Activated naive CD4-positive, alpha-beta T cell treated with anti-CD3 and anti-CD28 coated beads, Interleukin-2, amount 50 U/mL, for 72 hours (primary cell): ENCODE data around the gene HMG20B. TPM values are rescaled to one million over a fixed set of nuclear protein-coding genes. Genes with fewer than 3 reads are reported as not detected.
"Not testable (repeated sequence)": the region's sequence is repeated elsewhere in the genome, so short reads cannot be mapped to it uniquely, and the experiment has no call there.

Source experiments
- ATAC-seq, 2 donors: fragments of 150-1000 bp; cut with Tn5 transposase; 2 replicates each; pipeline ENCODE4 v1.10.0; 2021; ENCODE audit warnings: mild to moderate bottlenecking in 2 of 2, moderate library complexity in 2 of 2
- DNase-seq, 2 donors: peaks; one replicate each; pipeline ENCODE4 v3.0.0; 2021 to 2022; ENCODE audit warnings: low spot score in 2 of 2
- H3K27ac Mint-ChIP-seq, 2 donors: one replicate each; pipeline ENCODE4 v1.8.0; 2022; ENCODE audit warnings: mild to moderate bottlenecking in 2 of 2, mixed read lengths in 2 of 2
- H3K36me3 Mint-ChIP-seq, 2 donors: one replicate each; pipeline ENCODE4 v1.8.0; 2022; ENCODE audit warnings: mixed read lengths in 2 of 2
- H3K9me3 Mint-ChIP-seq, 2 donors: one replicate each; pipeline ENCODE4 v1.8.0; 2022; ENCODE audit warnings: mixed read lengths in 2 of 2
- total RNA-seq, 2 donors: library from RNA; stranded (reverse); gene quantifications; one replicate each; pipeline ENCODE4 v1.2.3, GENCODE V29; 2022

Gene HMG20B
- total RNA-seq, 2 donors from 2014 or later, result 66.2 to 86.9 TPM

DNA sequence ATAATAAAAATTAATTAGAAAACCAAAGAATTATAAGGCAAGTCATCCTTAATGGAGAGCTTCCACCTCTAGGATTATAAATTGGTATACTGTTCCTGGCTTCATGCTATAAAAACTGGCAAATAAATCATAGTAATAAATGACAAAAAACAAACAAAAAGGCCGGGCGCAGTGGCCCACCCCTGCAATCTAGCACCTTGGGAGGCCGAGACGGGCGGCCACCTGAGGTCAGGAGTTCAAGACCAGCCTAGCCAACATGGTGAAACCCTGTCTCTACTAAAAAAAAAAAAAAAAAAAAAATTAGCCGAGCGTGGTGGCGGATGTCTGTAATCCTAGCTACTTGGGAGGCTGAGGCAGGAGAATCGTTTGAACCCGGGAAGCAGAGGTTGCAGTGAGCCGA lies 2.7 kb upstream of the HMG20B start:
- H3K27ac Mint-ChIP-seq, H3K9me3 Mint-ChIP-seq, ATAC-seq, DNase-seq, H3K36me3 Mint-ChIP-seq: not testable (repeated sequence)

DNA sequence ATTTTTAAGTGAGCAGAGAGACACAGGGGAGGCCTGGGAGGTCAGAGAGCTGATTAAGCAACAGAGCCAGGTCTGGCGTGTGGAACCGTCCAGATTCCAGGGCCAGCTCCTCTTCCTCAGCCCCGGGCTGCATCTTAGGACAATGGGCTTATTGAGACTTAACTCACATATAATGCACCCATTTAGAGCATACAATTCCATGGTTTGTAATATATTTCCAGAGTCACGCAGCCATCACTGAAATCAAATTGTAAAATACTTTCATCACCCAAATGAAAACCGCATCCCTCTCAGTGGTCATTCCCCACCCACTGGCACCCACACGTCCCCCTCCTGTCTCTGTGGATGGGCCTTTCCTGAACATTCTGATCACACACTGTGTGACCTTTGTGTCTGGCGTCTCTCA lies 2.1 kb upstream of the HMG20B start:
- no peak overlapping the region for H3K27ac Mint-ChIP-seq
- ATAC-seq, result no peak
- no peaks in the 10 kb centered on the region for H3K9me3 Mint-ChIP-seq

DNA sequence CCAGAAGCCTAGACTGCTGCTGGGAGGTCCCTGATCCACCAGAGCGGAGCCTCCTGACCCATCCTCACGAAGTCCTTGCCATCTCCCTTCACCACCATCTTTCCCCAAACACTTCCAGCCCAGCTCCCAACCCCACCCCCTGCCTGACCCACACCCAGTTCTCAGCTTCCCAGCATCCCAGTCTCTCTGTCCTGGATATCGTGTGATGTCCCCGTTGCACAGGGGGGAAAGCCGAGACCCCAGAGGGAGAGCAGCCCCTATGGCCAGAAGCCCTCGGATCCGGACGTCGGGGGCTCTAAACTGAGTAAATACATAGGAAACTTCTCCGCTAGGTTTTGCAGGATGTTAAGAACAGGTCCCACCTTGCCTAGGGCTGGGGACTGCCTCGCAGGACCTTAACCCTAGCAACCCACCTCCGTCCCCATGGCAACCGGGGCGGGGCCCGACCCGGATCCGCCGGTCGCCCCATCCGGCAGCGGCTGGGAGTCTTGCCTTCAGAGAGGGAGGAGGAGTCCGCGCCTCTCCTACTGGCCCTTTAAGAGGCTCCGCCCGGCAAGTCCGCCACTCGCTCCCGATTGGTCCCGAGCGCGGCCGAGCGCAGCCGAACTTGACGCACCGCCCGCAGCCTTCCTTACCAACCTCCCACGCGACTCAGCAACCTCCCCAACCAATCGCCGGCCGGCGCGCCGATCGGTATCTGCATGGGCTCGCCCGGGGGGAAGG lies 451 bp upstream of the HMG20B start:
- ATAC-seq (peak; percentile 93 to 96), DNase-seq (peak; percentile 98 to 100)
- Mint-ChIP-seq H3K27ac (peak overlapping the region; percentile 66 to 74), H3K9me3 (no peaks in the 10 kb centered on the region), H3K36me3 (peaks cover 0 to 10% of the 10 kb centered on the region in 2 donors)

More for the DNA sequence above, 2.1 kb upstream of the HMG20B start:
- peaks cover 0 to 10% of the 10 kb centered on the region in 2 donors for H3K36me3 Mint-ChIP-seq
- DNase-seq, result no peak

DNA sequence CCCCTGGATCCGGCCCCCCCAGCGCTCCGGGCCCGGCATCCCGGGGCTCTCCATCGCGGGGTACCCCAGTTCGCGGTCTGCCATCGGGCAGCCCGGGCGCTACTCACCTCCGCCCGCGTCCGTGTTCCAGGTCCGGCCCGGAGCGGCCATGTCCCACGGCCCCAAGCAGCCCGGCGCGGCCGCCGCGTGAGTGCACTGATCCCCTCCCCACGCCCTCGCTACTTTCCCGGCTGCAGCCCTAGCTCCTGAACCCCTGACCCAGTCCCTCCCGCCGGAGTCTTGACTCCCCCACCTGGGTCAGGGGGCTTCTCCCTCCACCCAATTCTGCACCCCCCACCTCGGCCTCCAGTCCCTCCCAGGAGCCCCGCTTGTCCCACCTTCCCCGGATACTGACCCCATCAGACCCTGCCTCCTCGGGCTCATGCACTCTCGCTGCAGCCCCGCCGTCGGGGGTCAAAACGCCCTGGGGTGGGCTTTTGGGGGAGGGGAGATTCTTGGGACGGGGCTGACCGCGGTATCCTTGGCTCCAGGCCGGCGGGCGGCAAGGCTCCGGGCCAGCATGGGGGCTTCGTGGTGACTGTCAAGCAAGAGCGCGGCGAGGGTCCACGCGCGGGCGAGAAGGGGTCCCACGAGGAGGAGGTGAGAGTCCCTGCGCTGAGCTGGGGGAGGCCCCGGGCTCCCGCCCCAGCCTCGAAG lies 566 bp downstream of the HMG20B start:
- DNase-seq, result peak in 1 of 2 donors; percentile 48
- ATAC-seq, result peak; percentile 9
- H3K36me3 Mint-ChIP-seq, result peaks cover 0 to 10% of the 10 kb centered on the region in 2 donors
- H3K27ac Mint-ChIP-seq, result peak overlapping the region in 1 of 2 donors; percentile 66
- H3K9me3 Mint-ChIP-seq, result no peaks in the 10 kb centered on the region

DNA sequence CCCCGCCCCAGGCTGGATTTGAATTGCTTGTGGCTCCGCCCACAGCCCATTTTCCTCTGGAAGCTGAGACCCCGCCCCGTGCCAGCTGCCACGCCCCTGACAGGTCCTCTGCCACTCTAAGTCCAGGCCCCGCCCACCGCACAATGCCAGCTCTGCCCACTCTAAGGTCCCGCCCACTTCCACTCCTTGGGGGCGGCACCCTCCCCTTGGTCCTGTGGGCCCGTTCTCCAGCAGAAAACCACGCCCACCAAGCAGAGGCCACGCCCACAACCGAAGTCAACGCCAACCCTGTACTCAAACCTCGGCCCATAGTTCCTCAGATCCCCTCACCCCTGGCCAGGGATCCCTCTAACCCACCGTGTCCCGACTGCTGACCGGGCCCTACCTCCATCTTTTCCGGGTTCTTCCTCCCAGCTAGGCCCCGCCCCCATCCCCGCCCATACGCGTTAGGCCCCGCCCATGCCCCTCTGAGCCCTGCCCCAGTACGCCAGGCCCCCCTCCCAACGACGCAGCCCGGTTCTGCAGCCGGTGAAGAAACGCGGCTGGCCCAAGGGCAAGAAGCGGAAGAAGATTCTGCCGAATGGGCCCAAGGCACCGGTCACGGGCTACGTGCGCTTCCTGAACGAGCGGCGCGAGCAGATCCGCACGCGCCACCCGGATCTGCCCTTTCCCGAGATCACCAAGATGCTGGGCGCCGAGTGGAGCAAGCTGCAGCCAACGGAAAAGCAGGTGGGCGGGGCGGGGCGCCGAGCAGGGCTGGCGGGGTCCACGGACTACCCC lies 1.3 kb downstream of the HMG20B start:
- DNase-seq (peak; percentile 87 to 96), ATAC-seq (peak; percentile 4 to 47)
- no peaks in the 10 kb centered on the region for H3K9me3 Mint-ChIP-seq
- H3K36me3 Mint-ChIP-seq, result peaks cover 0 to 10% of the 10 kb centered on the region in 2 donors
- peak overlapping the region; percentile 60 to 66 for H3K27ac Mint-ChIP-seq

DNA sequence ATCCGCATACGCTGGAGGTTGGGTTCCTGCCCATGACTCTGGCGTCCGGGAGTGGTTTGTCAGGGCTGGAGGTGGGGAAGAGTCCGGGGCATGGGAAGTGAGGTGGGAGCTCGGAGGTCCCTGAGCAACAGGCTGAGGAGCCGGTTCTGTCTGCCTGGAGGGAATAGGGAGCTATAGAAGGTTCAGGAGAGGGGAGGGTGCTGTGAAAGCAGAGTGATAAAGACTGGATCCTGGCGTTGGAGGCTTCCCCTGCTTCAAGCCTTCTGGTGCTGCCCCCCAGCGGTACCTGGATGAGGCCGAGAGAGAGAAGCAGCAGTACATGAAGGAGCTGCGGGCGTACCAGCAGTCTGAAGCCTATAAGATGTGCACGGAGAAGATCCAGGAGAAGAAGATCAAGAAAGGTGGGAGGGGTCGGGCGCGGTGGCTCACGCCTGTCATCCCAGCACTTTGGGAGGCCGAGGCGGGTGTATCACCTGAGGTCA lies 2.6 kb downstream of the HMG20B start:
- DNase-seq, result no peak

GRCh38 chr19:3575949-3576673 lies 3.4 kb downstream of the HMG20B start:
- no peak for DNase-seq
- Mint-ChIP-seq H3K9me3 (no peaks in the 10 kb centered on the region), H3K36me3 (peaks cover 0 to 10% of the 10 kb centered on the region in 2 donors), H3K27ac (peak overlapping the region in 1 of 2 donors; percentile 7)
- no peak for ATAC-seq

More for the DNA sequence above, 2.6 kb downstream of the HMG20B start:
- Mint-ChIP-seq H3K9me3 (no peaks in the 10 kb centered on the region), H3K27ac (no peak overlapping the region), H3K36me3 (peaks cover 0 to 10% of the 10 kb centered on the region in 2 donors)
- no peak for ATAC-seq

DNA sequence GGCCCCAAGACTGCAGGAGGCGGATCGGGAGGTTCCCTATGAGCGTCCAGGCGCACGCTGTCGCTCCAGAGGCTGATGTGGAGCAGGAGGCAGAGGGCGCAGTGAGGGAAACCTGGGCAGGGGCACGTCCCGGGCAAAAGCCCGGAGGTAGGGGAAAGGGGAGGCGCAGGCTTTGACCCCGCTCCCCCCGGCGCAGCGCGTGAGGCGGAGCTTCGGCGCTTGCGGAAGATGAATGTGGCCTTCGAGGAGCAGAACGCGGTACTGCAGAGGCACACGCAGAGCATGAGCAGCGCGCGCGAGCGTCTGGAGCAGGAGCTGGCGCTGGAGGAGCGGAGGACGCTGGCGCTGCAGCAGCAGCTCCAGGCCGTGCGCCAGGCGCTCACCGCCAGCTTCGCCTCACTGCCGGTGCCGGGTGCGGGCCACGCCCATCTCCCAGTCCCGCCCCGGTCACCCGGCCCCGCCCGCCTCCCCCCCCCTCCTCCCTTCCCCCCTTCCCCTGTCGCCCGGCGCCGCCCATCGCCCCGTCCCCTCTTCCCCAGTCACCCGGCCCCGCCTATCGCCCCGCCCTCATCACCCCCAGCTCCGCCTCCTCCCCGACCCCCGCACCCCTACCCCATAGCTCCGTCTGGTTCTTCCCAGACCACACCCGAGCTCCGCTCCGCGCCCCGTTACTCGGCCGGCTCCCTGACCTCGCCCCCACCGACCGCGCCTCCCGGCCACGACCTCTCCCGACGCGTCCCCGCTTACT lies 4.1 kb downstream of the HMG20B start:
- DNase-seq, result no peak
- H3K36me3 Mint-ChIP-seq, result peaks cover 0 to 10% of the 10 kb centered on the region in 2 donors
- no peak for ATAC-seq
- no peaks in the 10 kb centered on the region for H3K9me3 Mint-ChIP-seq
- H3K27ac Mint-ChIP-seq, result peak overlapping the region in 1 of 2 donors; percentile 7

- Mint-ChIP-seq H3K36me3 (peaks cover 0 to 10% of the 10 kb centered on the region in 2 donors), H3K9me3 (no peaks in the 10 kb centered on the region), H3K27ac (no peak overlapping the region)
- DNase-seq (no peak), ATAC-seq (no peak)
These were observed 5.1 kb downstream of the HMG20B start for GRCh38 chr19:3577723-3578344.

- Mint-ChIP-seq H3K9me3 (no peaks in the 10 kb centered on the region), H3K36me3 (peaks cover 0 to 10% of the 10 kb centered on the region in 2 donors), H3K27ac (no peak overlapping the region)
- no peak for DNase-seq
- ATAC-seq, result no peak
These were observed 5.6 kb downstream of the HMG20B start for GRCh38 chr19:3578390-3578789.

DNA sequence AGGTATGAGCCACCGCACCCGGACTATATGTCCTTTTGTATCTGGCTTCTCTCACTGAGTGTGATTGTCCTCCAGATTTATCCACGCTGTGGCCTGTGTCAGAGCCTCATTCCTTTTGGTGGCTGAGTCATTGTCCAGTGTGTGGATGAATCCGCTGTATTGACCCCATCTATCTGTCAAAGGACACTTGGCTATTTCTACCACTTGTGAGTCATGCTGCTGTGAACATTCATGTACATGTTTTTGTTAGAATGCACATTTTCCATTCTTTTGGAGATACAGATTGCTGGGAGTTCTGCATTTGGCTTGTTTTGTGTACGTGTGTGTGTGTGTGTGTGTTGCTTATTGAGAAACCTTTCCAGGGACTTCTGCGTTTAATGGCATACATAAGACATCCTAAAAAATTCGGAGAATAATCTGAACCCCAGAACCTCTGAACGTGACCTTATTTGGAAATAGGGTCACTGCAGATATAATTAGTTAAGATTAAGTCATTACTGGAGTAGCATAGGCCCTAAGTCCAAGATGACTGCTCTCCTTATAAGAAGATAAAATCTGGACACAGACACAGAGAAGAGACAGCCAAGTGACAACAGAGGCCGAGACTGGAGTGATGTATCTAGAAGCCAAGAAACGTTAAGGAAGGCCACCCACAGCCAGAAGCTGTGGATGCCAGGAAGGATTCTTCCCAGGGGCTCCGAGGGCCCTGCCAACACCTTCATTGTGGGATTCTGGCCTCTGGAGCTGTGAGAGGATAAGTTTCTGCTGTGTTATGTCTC lies 7.6 kb downstream of the HMG20B start:
- DNase-seq, result no peak
- Mint-ChIP-seq H3K36me3 (peaks cover 0 to 3% of the 10 kb centered on the region in 2 donors), H3K9me3 (no peaks in the 10 kb centered on the region), H3K27ac (peak overlapping the region in 1 of 2 donors; percentile 84)
- no peak for ATAC-seq

GRCh38 chr19:3581792-3582191 lies 9.0 kb downstream of the HMG20B start:
- DNase-seq, H3K36me3 Mint-ChIP-seq, H3K9me3 Mint-ChIP-seq, ATAC-seq, H3K27ac Mint-ChIP-seq: not testable (repeated sequence)

DNA sequence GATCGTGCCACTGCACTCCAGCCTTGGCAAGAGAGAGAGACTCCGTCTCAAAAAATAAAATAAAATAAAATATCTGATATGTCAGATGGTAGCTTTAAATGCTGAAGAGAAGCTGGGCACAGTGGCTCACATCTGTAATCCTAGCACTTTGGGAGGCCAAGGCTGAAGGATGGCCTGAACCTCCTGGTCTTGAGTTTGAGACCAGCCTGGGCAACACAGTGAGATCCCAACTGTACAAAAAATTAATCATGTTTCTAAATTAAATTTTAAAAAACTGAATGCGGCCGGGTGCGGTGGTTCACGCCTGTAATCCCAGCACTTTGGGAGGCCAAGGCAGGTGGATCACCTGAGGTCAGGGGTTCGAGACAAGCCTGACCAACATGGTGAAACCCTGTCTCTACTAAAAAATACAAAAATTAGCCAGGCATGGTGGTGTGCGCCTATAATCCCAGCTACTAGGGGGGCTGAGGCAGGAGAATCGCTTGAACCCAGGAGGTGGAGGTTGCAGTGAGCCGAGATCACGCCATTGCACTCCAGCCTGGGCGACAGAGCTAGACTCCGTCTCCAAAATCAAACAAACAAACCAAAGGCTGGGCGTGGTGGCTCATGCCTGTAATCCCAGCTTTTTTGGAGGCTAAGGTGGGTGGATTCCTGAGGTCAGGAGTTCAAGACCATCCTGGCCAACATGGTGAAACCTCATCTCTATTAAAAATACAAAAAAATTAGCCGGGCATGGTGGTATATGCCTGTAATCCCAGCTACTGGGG lies 11.5 kb downstream of the HMG20B start:
- not testable (repeated sequence) for H3K27ac Mint-ChIP-seq, DNase-seq, H3K9me3 Mint-ChIP-seq, H3K36me3 Mint-ChIP-seq, ATAC-seq
